Activated B cell treated with CpG ODN at 0.5 μM for 24 hours (primary cell): ENCODE results near the gene MTIF3. TPM values are rescaled to one million over a fixed set of nuclear protein-coding genes. Genes with fewer than 3 reads are reported as not detected.

ENCODE experiments used
- ATAC-seq: fragments of 200-7000 bp; cut with Tn5 transposase; one replicate; pipeline ENCODE4 v1.10.0; 2021; ENCODE audit warnings: low read depth, mild to moderate bottlenecking, moderate library complexity
- CTCF ChIA-PET: fragments of 350-600 bp; sonication (Branson Sonifier 250); formaldehyde crosslinking; loops from one replicate; lab custom pipeline; 2021; ENCODE audit warnings: antibody characterized with exemption; lab: Charles Lee
- POLR2A ChIA-PET: fragments of 350-600 bp; sonication (Branson Sonifier 250); formaldehyde crosslinking; loops from one replicate; lab custom pipeline; 2021; ENCODE audit warnings: antibody characterized with exemption; lab: Charles Lee
- DNase-seq: peaks from one replicate; pipeline ENCODE4 v3.0.0; 2022
- H3K27ac Mint-ChIP-seq: one replicate; pipeline ENCODE4 v1.8.0; 2020; ENCODE audit warnings: mixed read lengths
- H3K27me3 Mint-ChIP-seq: one replicate; pipeline ENCODE4 v1.8.0; 2021; ENCODE audit warnings: mixed read lengths
- H3K36me3 Mint-ChIP-seq: one replicate; pipeline ENCODE4 v1.8.0; 2021; ENCODE audit warnings: low read depth, mixed read lengths
- H3K4me1 Mint-ChIP-seq: one replicate; pipeline ENCODE4 v1.8.0; 2021; ENCODE audit warnings: mixed read lengths
- H3K4me3 Mint-ChIP-seq: one replicate; pipeline ENCODE4 v1.8.0; 2020; ENCODE audit warnings: mild to moderate bottlenecking, mixed read lengths
- H3K9me3 Mint-ChIP-seq: one replicate; pipeline ENCODE4 v1.8.0; 2020; ENCODE audit warnings: mixed read lengths
- CTCF ChIP-seq: fragments of 200-600 bp; IDR thresholded peaks from one replicate; pipeline ENCODE4 v1.8.0; 2022; ENCODE audit warnings: antibody characterized with exemption, mild to moderate bottlenecking
- intact Hi-C: fragments of 100-400 bp; cut with micrococcal nuclease; formaldehyde crosslinking; loops from one replicate; pipeline ENCODE4 v1.15.1; 2024
- total RNA-seq: library from RNA; stranded (reverse); gene quantifications from 2 replicates; pipeline ENCODE4 v1.2.3, GENCODE V29; 2022

MTIF3 gene
- total RNA-seq, 1 donor from 2014 or later: 50.1 TPM

- Mint-ChIP-seq H3K9me3 (no peaks in the 10 kb centered on the region), H3K36me3 (peaks cover 6% of the 10 kb centered on the region), H3K4me1 (peaks cover 25% of the 10 kb centered on the region), H3K4me3 (no peak overlapping the region), H3K27ac (no peak overlapping the region), H3K27me3 (no peaks in the 10 kb centered on the region)
- intact Hi-C loops: loop anchor here (10.0 kb wide), 2 partner anchors 166 to 286 kb away; partner anchors contain the start of gene RPL21
- no peak for TF ChIP-seq CTCF
- ChIA-PET POLR2A (no interaction called here), CTCF (no interaction called here)
- no peak for ATAC-seq
- DNase-seq: no peak
Observed at GRCh38 chr13:27421101-27421871, 29.1 kb downstream of the MTIF3 start.

GRCh38 chr13:27419328-27419727 lies 31.0 kb downstream of the MTIF3 start:
- Mint-ChIP-seq H3K27ac (no peak overlapping the region), H3K36me3 (no peaks in the 10 kb centered on the region), H3K27me3 (no peaks in the 10 kb centered on the region), H3K4me1 (peaks cover 11% of the 10 kb centered on the region), H3K9me3 (no peaks in the 10 kb centered on the region), H3K4me3 (no peak overlapping the region)
- DNase-seq (no peak), ATAC-seq (no peak)
- ChIA-PET POLR2A (no interaction called here), CTCF (no interaction called here)
- TF ChIP-seq CTCF: no peak
- intact Hi-C loops: no loop called here

GRCh38 chr13:27415116-27415515 lies 35.2 kb downstream of the MTIF3 start:
- intact Hi-C loops: no loop called here
- Mint-ChIP-seq H3K4me3 (no peak overlapping the region), H3K9me3 (no peaks in the 10 kb centered on the region), H3K27me3 (peaks cover 4% of the 10 kb centered on the region), H3K36me3 (no peaks in the 10 kb centered on the region), H3K27ac (no peak overlapping the region), H3K4me1 (no peaks in the 10 kb centered on the region)
- ChIA-PET POLR2A (interaction anchor here (0.6 kb wide), 1 partner anchor 9 kb away, joined by 6 read pairs; no protein-coding TSS in a partner anchor), CTCF (interaction anchor here (0.8 kb wide), 1 partner anchor 412 kb away, joined by 4 read pairs; no protein-coding TSS in a partner anchor)
- ATAC-seq: no peak
- no peak for TF ChIP-seq CTCF
- DNase-seq: no peak

- ChIA-PET CTCF (no interaction called here), POLR2A (no interaction called here)
- H3K27me3 Mint-ChIP-seq: peaks cover 11% of the 10 kb centered on the region
- peaks cover 3% of the 10 kb centered on the region for H3K4me1 Mint-ChIP-seq
- TF ChIP-seq CTCF: no peak
- ATAC-seq (no peak), DNase-seq (no peak)
- H3K36me3 Mint-ChIP-seq: no peaks in the 10 kb centered on the region
- H3K4me3 Mint-ChIP-seq: no peak overlapping the region
- intact Hi-C loops: no loop called here
- H3K9me3 Mint-ChIP-seq: no peaks in the 10 kb centered on the region
- no peak overlapping the region for H3K27ac Mint-ChIP-seq
Observed at GRCh38 chr13:27411341-27411740, 39.0 kb downstream of the MTIF3 start.

GRCh38 chr13:27409013-27409412 lies 41.4 kb downstream of the MTIF3 start:
- H3K27me3 Mint-ChIP-seq: peaks cover 11% of the 10 kb centered on the region
- no peak for TF ChIP-seq CTCF
- intact Hi-C loops: loop anchor here (5.0 kb wide), 1 partner anchor 138 kb away; no protein-coding TSS in a partner anchor
- ChIA-PET POLR2A (no interaction called here), CTCF (interaction anchor here (1.1 to 1.6 kb wide), 3 partner anchors 17 to 424 kb away, joined by 3 to 4 read pairs (median 4); no protein-coding TSS in a partner anchor)
- no peaks in the 10 kb centered on the region for H3K36me3 Mint-ChIP-seq
- no peak overlapping the region for H3K27ac Mint-ChIP-seq
- H3K9me3 Mint-ChIP-seq: no peaks in the 10 kb centered on the region
- DNase-seq: no peak
- H3K4me1 Mint-ChIP-seq: peaks cover 5% of the 10 kb centered on the region
- no peak overlapping the region for H3K4me3 Mint-ChIP-seq
- no peak for ATAC-seq
